Smooth muscle cell (in vitro differentiated cells): ENCODE measurements around the gene CLDN3. TPM values are rescaled to one million over a fixed set of nuclear protein-coding genes. Genes with fewer than 3 reads are reported as not detected.
A peak's percentile ranks its signal among the peaks of the same experiment; 100 is the strongest.
"Not testable (repeated sequence)": the region's sequence is repeated elsewhere in the genome, so short reads cannot be mapped to it uniquely, and the experiment has no call there.

ENCODE experiments used
- DNase-seq: peaks from one replicate; lab custom pipeline; 2025; ENCODE audit not compliant: unreplicated experiment; lab: John Stamatoyannopoulos, UW
- H2AFZ ChIP-seq: fragments of 200-600 bp; sonication (generic); 2 replicates; pipeline ENCODE4 v1.6.0; 2016; ENCODE audit warnings: antibody characterized with exemption, low read depth, mild to moderate bottlenecking
- H3F3A ChIP-seq: fragments of 200-600 bp; sonication (generic); 2 replicates; pipeline ENCODE4 v1.6.0; 2017; ENCODE audit warnings: antibody characterized with exemption, low read depth
- H3K27ac ChIP-seq: fragments of 200-600 bp; sonication (generic); 2 replicates; pipeline ENCODE4 v1.5.1; 2016; ENCODE audit warnings: low read depth, mild to moderate bottlenecking
- H3K27me3 ChIP-seq: fragments of 200-600 bp; sonication (generic); 2 replicates; pipeline ENCODE4 v1.6.1; 2016; ENCODE audit warnings: low read depth, mild to moderate bottlenecking
- H3K36me3 ChIP-seq: fragments of 200-600 bp; sonication (generic); 2 replicates; pipeline ENCODE4 v1.5.1; 2016; ENCODE audit warnings: low read depth
- H3K4me1 ChIP-seq: fragments of 200-600 bp; sonication (generic); 2 replicates; pipeline ENCODE4 v1.5.1; 2016; ENCODE audit warnings: low read depth
- H3K4me2 ChIP-seq: fragments of 200-600 bp; sonication (generic); 2 replicates; pipeline ENCODE4 v1.6.0; 2016; ENCODE audit warnings: mild to moderate bottlenecking
- H3K4me3 ChIP-seq: fragments of 200-600 bp; sonication (generic); 2 replicates; pipeline ENCODE4 v1.5.1; 2016; ENCODE audit warnings: mild to moderate bottlenecking
- H3K79me2 ChIP-seq: fragments of 200-600 bp; sonication (generic); 2 replicates; pipeline ENCODE4 v1.6.0; 2016; ENCODE audit warnings: low read depth, mild to moderate bottlenecking
- H3K9ac ChIP-seq: fragments of 200-600 bp; sonication (generic); 2 replicates; pipeline ENCODE4 v1.6.0; 2016; ENCODE audit warnings: low read depth
- H3K9me3 ChIP-seq: fragments of 200-600 bp; sonication (generic); replicated peaks from 2 replicates; pipeline ENCODE4 v1.5.1; 2016; ENCODE audit warnings: low read depth
- H4K20me1 ChIP-seq: fragments of 200-600 bp; sonication (generic); 2 replicates; pipeline ENCODE4 v1.6.0; 2016; ENCODE audit warnings: low read depth
- CTCF ChIP-seq: fragments of 200-600 bp; sonication (generic); IDR thresholded peaks from 2 replicates; pipeline ENCODE4 v1.5.1; 2017; ENCODE audit warnings: borderline replicate concordance, mild to moderate bottlenecking, antibody characterized with exemption; ENCODE audit not compliant: insufficient read depth, poor library complexity, severe bottlenecking
- WGBS: methylation state at CpG from one replicate; pipeline ENCODE4 v1.1.7; 2016; ENCODE audit warnings: low lambda C conversion rate; 5-methylcytosine and 5-hydroxymethylcytosine counted together
- polyA plus RNA-seq: library from polyadenylated mRNA; unstranded; fragments of >200 nt; fragmentation: Nextera tagmentation; extraction: Ambion mirVana; gene quantifications from 2 replicates; pipeline ENCODE4 v1.2.1, GENCODE V29; 2016
- small RNA-seq: library from RNA; depleted of rRNA; stranded (forward); fragments of <200 nt; gene quantifications from one replicate; pipeline ENCODE3, GENCODE V24; 2014
- total RNA-seq: library from RNA; depleted of rRNA; stranded (reverse); fragments of >200 nt; gene quantifications from 2 replicates; pipeline ENCODE4 v1.2.3, GENCODE V29; 2014

The CLDN3 gene
- total and polyA plus RNA-seq, 2 experiments from 2014 or later = 0.16 TPM; not detected in 1

- H4K20me1 ChIP-seq = peaks cover 22% of the 10 kb centered on the region
- no peaks in the 10 kb centered on the region for H3K36me3 ChIP-seq
- H3K79me2 ChIP-seq = peaks cover 18% of the 10 kb centered on the region
- H2AFZ ChIP-seq = no peak overlapping the region
- no peaks in the 10 kb centered on the region for H3F3A ChIP-seq
- H3K4me2 ChIP-seq = no peak overlapping the region
- H3K27me3 ChIP-seq = no peaks in the 10 kb centered on the region
- H3K9me3 ChIP-seq = no peaks in the 10 kb centered on the region
- no peak for TF ChIP-seq CTCF
- no peak overlapping the region for H3K27ac ChIP-seq
- H3K4me1 ChIP-seq = no peaks in the 10 kb centered on the region
- 92% methylated on average over 3 of the region's 3 CpGs for WGBS
- H3K9ac ChIP-seq = no peak overlapping the region
- no peak overlapping the region for H3K4me3 ChIP-seq
- no peak for DNase-seq
These were observed 48.7 kb downstream of the CLDN3 start for GRCh38 chr7:73721377-73721817.

GRCh38 chr7:73720443-73720842 is 49.6 kb downstream of the CLDN3 start:
- H3K9me3 ChIP-seq, H3K27ac ChIP-seq, H2AFZ ChIP-seq, H3K9ac ChIP-seq, H3K4me3 ChIP-seq, DNase-seq, H3K4me1 ChIP-seq, H3K36me3 ChIP-seq, H3K27me3 ChIP-seq, H3K4me2 ChIP-seq, H3F3A ChIP-seq: not testable (repeated sequence)
- H3K79me2 ChIP-seq = peaks cover 21% of the 10 kb centered on the region
- WGBS = 95% methylated on average over 9 of the region's 9 CpGs
- peaks cover 30% of the 10 kb centered on the region for H4K20me1 ChIP-seq

- WGBS = 9% methylated on average over 16 of the region's 16 CpGs
- no peak for TF ChIP-seq CTCF
- Histone ChIP-seq H3K79me2 (peaks cover 21% of the 10 kb centered on the region), H3K27me3 (no peaks in the 10 kb centered on the region), H2AFZ (no peak overlapping the region), H4K20me1 (peaks cover 36% of the 10 kb centered on the region), H3K36me3 (no peaks in the 10 kb centered on the region), H3K9ac (no peak overlapping the region), H3K4me2 (peak overlapping the region; percentile 84), H3K4me1 (no peaks in the 10 kb centered on the region), H3K9me3 (no peaks in the 10 kb centered on the region), H3K27ac (no peak overlapping the region), H3K4me3 (peak overlapping the region; percentile 48), H3F3A (peaks cover 2% of the 10 kb centered on the region)
- DNase-seq = no peak
These were observed 50.3 kb downstream of the CLDN3 start for GRCh38 chr7:73719806-73720169.

Small RNA genes lying within 50 kb of the gene (small RNA-seq; reads per million reads assigned to genes)
- gene RN7SL265P = not detected

Other genes with a start within 250 kb of the CLDN3 start
- gene BAZ1B, start 248.0 kb downstream of the CLDN3 start, total RNA-seq = 43.9 and 48.8 TPM in 2 replicates
- gene BAZ1B, start 248.0 kb downstream of the CLDN3 start, polyA plus RNA-seq = 20.1 and 23.9 TPM in 2 replicates
- 16.0 and 31.9 TPM in 2 replicates for gene BCL7B, start 212.6 kb downstream of the CLDN3 start, total RNA-seq
- gene BCL7B, start 212.6 kb downstream of the CLDN3 start, polyA plus RNA-seq = 30.7 and 37.9 TPM in 2 replicates
- 62.4 and 78.5 TPM in 2 replicates for gene TBL2, start 191.7 kb downstream of the CLDN3 start, total RNA-seq
- gene TBL2, start 191.7 kb downstream of the CLDN3 start, polyA plus RNA-seq = 57.7 and 67.6 TPM in 2 replicates
- not detected in 2 replicates for gene MLXIPL, start 145.7 kb downstream of the CLDN3 start, total RNA-seq
- gene MLXIPL, start 145.7 kb downstream of the CLDN3 start, polyA plus RNA-seq = 0.32 TPM in 1 of 2 replicates, not detected in the other
- 2.8 and 7.1 TPM in 2 replicates for gene VPS37D, start 102.4 kb downstream of the CLDN3 start, total RNA-seq
- 7.1 and 8.7 TPM in 2 replicates for gene VPS37D, start 102.4 kb downstream of the CLDN3 start, polyA plus RNA-seq
- 1.2 and 1.4 TPM in 2 replicates for gene DNAJC30, start 86.8 kb downstream of the CLDN3 start, total RNA-seq
- gene DNAJC30, start 86.8 kb downstream of the CLDN3 start, polyA plus RNA-seq = 4.6 and 6.2 TPM in 2 replicates
- 35.6 and 43.0 TPM in 2 replicates for gene BUD23, start 86.7 kb downstream of the CLDN3 start, total RNA-seq
- gene BUD23, start 86.7 kb downstream of the CLDN3 start, polyA plus RNA-seq = 114 and 116 TPM in 2 replicates
- 14.3 and 18.3 TPM in 2 replicates for gene STX1A, start 50.6 kb downstream of the CLDN3 start, total RNA-seq
- 7.5 and 18.0 TPM in 2 replicates for gene STX1A, start 50.6 kb downstream of the CLDN3 start, polyA plus RNA-seq
- 3.4 and 16.5 TPM in 2 replicates for gene ABHD11, start 31.5 kb downstream of the CLDN3 start, total RNA-seq
- 14.1 and 19.9 TPM in 2 replicates for gene ABHD11, start 31.5 kb downstream of the CLDN3 start, polyA plus RNA-seq
- 83.7 and 109 TPM in 2 replicates for gene CLDN4, start 60.7 kb upstream of the CLDN3 start, total RNA-seq
- gene CLDN4, start 60.7 kb upstream of the CLDN3 start, polyA plus RNA-seq = 63.5 and 429 TPM in 2 replicates
- gene METTL27, start 72.2 kb upstream of the CLDN3 start, total RNA-seq = 0.22 and 0.54 TPM in 2 replicates
- gene METTL27, start 72.2 kb upstream of the CLDN3 start, polyA plus RNA-seq = 4.1 and 4.5 TPM in 2 replicates
- not detected in 2 replicates for gene TMEM270, start 90.9 kb upstream of the CLDN3 start, total RNA-seq
- gene TMEM270, start 90.9 kb upstream of the CLDN3 start, polyA plus RNA-seq = not detected in 2 replicates